Measurements from ENCODE around the gene CDX2. TPM values are rescaled to one million over a fixed set of nuclear protein-coding genes. Genes with fewer than 3 reads are reported as not detected.

The CDX2 gene
- total and polyA plus RNA-seq, 10 of the 15 experiments (the other 5 are each of a cell fraction or from before 2014, with no cell fraction given), result 0.15 TPM; not detected in 9

DNA sequence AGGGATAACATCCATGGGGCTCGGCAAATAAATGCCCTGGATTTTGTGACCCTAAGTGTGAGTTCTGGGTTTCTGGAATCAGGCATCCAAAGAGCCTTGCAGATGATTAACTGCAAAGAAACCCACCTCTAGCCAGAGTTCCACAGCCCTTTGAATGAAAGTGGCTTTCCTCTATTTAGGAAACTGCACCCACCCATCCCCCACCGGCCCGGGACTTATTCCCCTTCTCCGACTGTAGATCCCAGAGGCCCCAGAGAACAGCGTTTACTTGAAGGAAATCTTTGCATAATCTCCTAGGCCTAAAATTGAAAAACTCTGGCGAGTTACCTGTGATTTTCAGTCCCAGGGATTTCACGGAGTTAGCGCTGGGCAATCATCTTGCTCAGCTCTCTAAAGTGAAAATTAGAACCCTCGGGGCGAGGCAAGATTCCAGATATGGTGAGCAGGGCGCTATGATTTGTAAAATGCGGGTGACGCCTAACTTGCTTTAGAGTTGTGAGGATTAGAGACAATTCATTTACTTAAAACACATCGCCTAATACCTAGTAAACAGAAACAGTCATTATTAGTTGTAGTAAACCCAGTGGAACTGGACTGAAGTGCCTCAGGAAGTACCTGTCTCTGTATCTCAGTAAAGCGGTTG lies 10.0 kb upstream of the CDX2 start:
- in situ Hi-C loops (cut with MboI), result no loop called here
- no peak for DNase-seq (ENCODE audit: low read depth, low spot score)
- Histone ChIP-seq H3K9me3 (replicated peaks; ENCODE audit: control insufficient read depth, insufficient read depth, low read length) (no peaks in the 10 kb centered on the region), H3K36me3 (ENCODE audit: control insufficient read depth in 2 of 2, insufficient read depth in 2 of 2, low read length in 1 of 2) (no peaks in the 10 kb centered on the region), H3K9ac (ENCODE audit: control insufficient read depth, insufficient read depth, low read length) (no peak overlapping the region), H3K27me3 (replicated peaks in 1 of 2; ENCODE audit: control insufficient read depth in 2 of 2, insufficient read depth in 2 of 2, low read length in 1 of 2) (peaks cover 27 to 44% of the 10 kb centered on the region in 2 experiments), H2AFZ (ENCODE audit: control insufficient read depth, low read depth, low read length) (no peak overlapping the region), H3K4me2 (ENCODE audit: control insufficient read depth, insufficient read depth) (no peak overlapping the region), H3K4me1 (ENCODE audit: control insufficient read depth, insufficient read depth, low read length) (no peaks in the 10 kb centered on the region), H4K20me1 (ENCODE audit: control insufficient read depth, insufficient read depth) (no peaks in the 10 kb centered on the region), H3K79me2 (ENCODE audit: control insufficient read depth, insufficient read depth, low read length) (no peaks in the 10 kb centered on the region), H3K27ac (ENCODE audit: control insufficient read depth, insufficient read depth) (no peak overlapping the region), H3K4me3 (no peak overlapping the region)
- intact Hi-C loops (cut with micrococcal nuclease; ENCODE audit: unreplicated experiment), result no loop called here
- CTCF ChIA-PET, result interaction anchor here (9.6 kb wide), 1 partner anchor 151 kb away, joined by 238 read pairs; no protein-coding TSS in a partner anchor
- 8% methylated on average over 15 of the region's 15 CpGs for WGBS (ENCODE audit: insufficient coverage, insufficient replicate concordance, low lambda C conversion rate, missing lambda C conversion rate)
- ATAC-seq, result no peak
- TF ChIP-seq RBBP5 (conservative IDR thresholded peaks at IDR 0.05), result no peak
- TF ChIP-seq MYB (IDR thresholded peaks at IDR 0.05; ENCODE audit: borderline replicate concordance, low read depth, low read length), result no peak
- TF ChIP-seq SIN3A (IDR thresholded peaks at IDR 0.05; ENCODE audit: low read depth, low read length), result no peak
- TF ChIP-seq, protein P1, sequence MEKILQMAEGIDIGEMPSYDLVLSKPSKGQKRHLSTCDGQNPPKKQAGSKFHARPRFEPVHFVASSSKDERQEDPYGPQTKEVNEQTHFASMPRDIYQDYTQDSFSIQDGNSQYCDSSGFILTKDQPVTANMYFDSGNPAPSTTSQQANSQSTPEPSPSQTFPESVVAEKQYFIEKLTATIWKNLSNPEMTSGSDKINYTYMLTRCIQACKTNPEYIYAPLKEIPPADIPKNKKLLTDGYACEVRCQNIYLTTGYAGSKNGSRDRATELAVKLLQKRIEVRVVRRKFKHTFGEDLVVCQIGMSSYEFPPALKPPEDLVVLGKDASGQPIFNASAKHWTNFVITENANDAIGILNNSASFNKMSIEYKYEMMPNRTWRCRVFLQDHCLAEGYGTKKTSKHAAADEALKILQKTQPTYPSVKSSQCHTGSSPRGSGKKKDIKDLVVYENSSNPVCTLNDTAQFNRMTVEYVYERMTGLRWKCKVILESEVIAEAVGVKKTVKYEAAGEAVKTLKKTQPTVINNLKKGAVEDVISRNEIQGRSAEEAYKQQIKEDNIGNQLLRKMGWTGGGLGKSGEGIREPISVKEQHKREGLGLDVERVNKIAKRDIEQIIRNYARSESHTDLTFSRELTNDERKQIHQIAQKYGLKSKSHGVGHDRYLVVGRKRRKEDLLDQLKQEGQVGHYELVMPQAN (conservative IDR thresholded peaks at IDR 0.05), result no peak
- no peak for TF ChIP-seq DPF2 (IDR thresholded peaks at IDR 0.05)
- TF ChIP-seq NFXL1 (IDR thresholded peaks at IDR 0.05; ENCODE audit: borderline replicate concordance), result no peak
- no peak for TF ChIP-seq IKZF2 (IDR thresholded peaks at IDR 0.05)
- no peak for TF ChIP-seq TCF3 (IDR thresholded peaks at IDR 0.05; ENCODE audit: borderline replicate concordance, insufficient read depth, low read depth, low read length)
- TF ChIP-seq POLR2AphosphoS5 (IDR thresholded peaks at IDR 0.05; ENCODE audit: low read length), result no peak
- no peak for TF ChIP-seq SPI1 (IDR thresholded peaks at IDR 0.05; ENCODE audit: borderline replicate concordance, insufficient read depth, low read depth, low read length)
- TF ChIP-seq HDGF (IDR thresholded peaks at IDR 0.05), result no peak
- no peak for TF ChIP-seq FOS (IDR thresholded peaks at IDR 0.05; ENCODE audit: borderline replicate concordance, extremely low read depth, insufficient read length)
- RAD21 ChIA-PET (ENCODE audit: unreplicated experiment), result no interaction called here
- POLR2A ChIA-PET, result no interaction called here
- BruUV-seq (replicated peaks), result no TSS peak
- no peak for FAIRE-seq
- SMC1A ChIA-PET (ENCODE audit: uncharacterized antibody, unreplicated experiment), result no interaction called here

Data from GM12878 (cell line).